H1 (cell line): Measurements from ENCODE around the gene KMT5C. TPM values are rescaled to one million over a fixed set of nuclear protein-coding genes. Genes with fewer than 3 reads are reported as not detected.
A peak's percentile ranks its signal among the peaks of the same experiment; 100 is the strongest.

Experiments
- CTCF ChIA-PET: fragments of 300-600 bp; sonication (Branson Sonifier 250); formaldehyde crosslinking; loops from one replicate; lab custom pipeline; 2021; ENCODE audit not compliant: partially characterized antibody; lab: Charles Lee
- POLR2A ChIA-PET: fragments of 300-600 bp; sonication (Branson Sonifier 250); formaldehyde crosslinking; loops from one replicate; lab custom pipeline; 2021; ENCODE audit warnings: inconsistent platforms; ENCODE audit not compliant: partially characterized antibody; lab: Charles Lee
- DNase-seq, 2 experiments: peaks; one replicate each; pipeline versions ENCODE4 v3.0.0 to v3.0.0-alpha.2; 2010 to 2022; ENCODE audit warnings: low spot score in 2 of 2, low read depth in 1 of 2, mixed read lengths in 1 of 2
- FAIRE-seq: peaks from 2 replicates; lab custom pipeline; 2011; peaks lifted over from hg19 to GRCh38; lab: Jason Lieb, UNC
- H2AFZ ChIP-seq: 2 replicates; pipeline ENCODE4 v1.8.1; 2012; ENCODE audit warnings: low read length, inconsistent platforms
- H2AK5ac ChIP-seq: 2 replicates; pipeline ENCODE4 v1.6.1; 2013; ENCODE audit warnings: low read depth, low read length
- H2BK120ac ChIP-seq: replicated peaks from 2 replicates; pipeline ENCODE3; 2013; ENCODE audit warnings: low read depth, low read length, inconsistent platforms
- H2BK12ac ChIP-seq: 2 replicates; pipeline ENCODE4 v1.6.1; 2013; ENCODE audit warnings: low read depth, low read length
- H2BK15ac ChIP-seq: 2 replicates; pipeline ENCODE4 v1.6.1; 2013; ENCODE audit warnings: low read length
- H2BK20ac ChIP-seq: 2 replicates; pipeline ENCODE4 v1.6.1; 2013; ENCODE audit warnings: low read length
- H2BK5ac ChIP-seq: 2 replicates; pipeline ENCODE4 v1.6.1; 2013; ENCODE audit warnings: low read depth, low read length
- H3K14ac ChIP-seq: 2 replicates; pipeline ENCODE4 v1.6.1; 2013; ENCODE audit warnings: inconsistent platforms; ENCODE audit not compliant: insufficient read length
- H3K18ac ChIP-seq: 2 replicates; pipeline ENCODE4 v1.6.1; 2013; ENCODE audit warnings: low read length; ENCODE audit errors: extremely low read depth
- H3K23ac ChIP-seq: 2 replicates; pipeline ENCODE4 v1.6.1; 2013; ENCODE audit warnings: inconsistent platforms; ENCODE audit not compliant: insufficient read length
- H3K23me2 ChIP-seq: 2 replicates; pipeline ENCODE4 v1.6.1; 2013; ENCODE audit warnings: low read depth, low read length
- H3K27ac ChIP-seq: 2 replicates; pipeline ENCODE4 v1.6.1; 2011; ENCODE audit warnings: low read depth, low read length, inconsistent platforms
- H3K27me3 ChIP-seq, 4 experiments: replicated peaks in 1 of 4; 1 replicate in 1 of 4; 2 replicates in 3 of 4; pipeline versions ENCODE4 v1.6.1 to v1.8.1; 2011 to 2013; ENCODE audit warnings: low read length in 3 of 4, mild to moderate bottlenecking in 3 of 4, inconsistent platforms in 2 of 4, mixed read lengths in 2 of 4, moderate library complexity in 1 of 4; ENCODE audit not compliant: control insufficient read depth in 3 of 4, insufficient read depth in 3 of 4; ENCODE audit errors: extremely low read depth in 1 of 4
- H3K36me3 ChIP-seq, 4 experiments: 2 replicates each; pipeline versions ENCODE4 v1.6.1 to v1.8.1; 2011 to 2013; ENCODE audit warnings: mild to moderate bottlenecking in 4 of 4, low read length in 3 of 4, moderate library complexity in 2 of 4, control low read depth in 1 of 4, inconsistent platforms in 1 of 4; ENCODE audit not compliant: insufficient read depth in 4 of 4, control insufficient read depth in 2 of 4
- H3K4ac ChIP-seq: replicated peaks from 2 replicates; pipeline ENCODE3; 2013; ENCODE audit warnings: low read length, low read depth, mixed read lengths, inconsistent platforms; ENCODE audit not compliant: insufficient read length
- H3K4me1 ChIP-seq, 4 experiments: replicated peaks in 1 of 4; 1 replicate in 1 of 4; 2 replicates in 3 of 4; pipeline versions ENCODE4 v1.6.1 to v1.8.1; 2011 to 2013; ENCODE audit warnings: low read length in 3 of 4, inconsistent platforms in 2 of 4, mixed read lengths in 1 of 4; ENCODE audit not compliant: insufficient read depth in 4 of 4, control insufficient read depth in 3 of 4
- H3K4me2 ChIP-seq, 2 experiments: 2 replicates each; pipeline versions ENCODE4 v1.6.1 to v1.8.1; 2011 to 2013; ENCODE audit warnings: low read depth in 2 of 2, low read length in 2 of 2, control low read depth in 1 of 2, inconsistent platforms in 1 of 2, mild to moderate bottlenecking in 1 of 2; ENCODE audit not compliant: insufficient read depth in 1 of 2
- H3K4me3 ChIP-seq, 4 experiments: fragments of 200-600, 300-600 bp in 1 of 4; sonication (generic), shearing (Covaris generic), sonication (Bioruptor Twin) in 1 of 4; 2 replicates each; pipeline versions ENCODE4 v1.5.1 to v1.8.1; 2011 to 2016; ENCODE audit warnings: low read length in 4 of 4, low read depth in 3 of 4, control low read depth in 2 of 4, inconsistent platforms in 2 of 4, mild to moderate bottlenecking in 2 of 4, mixed read lengths in 1 of 4, moderate library complexity in 1 of 4; ENCODE audit not compliant: insufficient read depth in 2 of 4; ENCODE audit errors: extremely low read depth in 1 of 4
- H3K56ac ChIP-seq: replicated peaks from 2 replicates; pipeline ENCODE3; 2013; ENCODE audit warnings: low read depth, mild to moderate bottlenecking, mixed read lengths, low read length, inconsistent platforms; ENCODE audit not compliant: insufficient read length
- H3K79me1 ChIP-seq: 2 replicates; pipeline ENCODE4 v1.6.1; 2013; ENCODE audit warnings: low read depth, low read length, control low read depth
- H3K79me2 ChIP-seq, 2 experiments: 2 replicates each; pipeline versions ENCODE4 v1.6.1 to v1.8.1; 2012 to 2013; ENCODE audit warnings: low read length in 2 of 2, mild to moderate bottlenecking in 2 of 2, inconsistent platforms in 1 of 2; ENCODE audit not compliant: insufficient read depth in 2 of 2, control insufficient read depth in 1 of 2
- H3K9ac ChIP-seq, 4 experiments: replicated peaks in 1 of 4; 1 replicate in 1 of 4; 2 replicates in 3 of 4; pipeline versions ENCODE4 v1.6.1 to v1.8.1; 2011 to 2013; ENCODE audit warnings: low read depth in 3 of 4, low read length in 3 of 4, control low read depth in 2 of 4, mild to moderate bottlenecking in 2 of 4, moderate library complexity in 2 of 4, inconsistent platforms in 1 of 4; ENCODE audit errors: extremely low read depth in 1 of 4
- H3K9me3 ChIP-seq, 2 experiments: 2 replicates each; pipeline versions ENCODE4 v1.6.1 to v1.8.1; 2012 to 2013; ENCODE audit warnings: mild to moderate bottlenecking in 2 of 2, moderate library complexity in 2 of 2, control low read depth in 1 of 2, inconsistent platforms in 1 of 2, low read depth in 1 of 2, low read length in 1 of 2, mixed read lengths in 1 of 2; ENCODE audit not compliant: insufficient read depth in 2 of 2
- H4K20me1 ChIP-seq, 2 experiments: replicated peaks in 1 of 2; 2 replicates each; pipeline versions ENCODE3 to v1.8.1; 2011 to 2013; ENCODE audit warnings: inconsistent platforms in 2 of 2, low read length in 2 of 2, mild to moderate bottlenecking in 1 of 2; ENCODE audit not compliant: insufficient read depth in 2 of 2, control insufficient read depth in 1 of 2
- H4K5ac ChIP-seq: 2 replicates; pipeline ENCODE4 v1.6.1; 2013; ENCODE audit warnings: low read length, low read depth, mixed read lengths, inconsistent platforms; ENCODE audit not compliant: insufficient read length
- H4K8ac ChIP-seq: 2 replicates; pipeline ENCODE4 v1.8.0; 2013; ENCODE audit warnings: mild to moderate bottlenecking, moderate library complexity, low read length, inconsistent platforms; ENCODE audit not compliant: insufficient read depth; ENCODE audit errors: extremely low read depth
- H4K91ac ChIP-seq: replicated peaks from 2 replicates; pipeline ENCODE3; 2013; ENCODE audit warnings: low read length, mixed read lengths, inconsistent platforms; ENCODE audit not compliant: insufficient read length
- ASH2L ChIP-seq: fragments of 200-600, 300-600 bp; sonication (generic); IDR thresholded peaks from one replicate; pipeline ENCODE4 v1.7.1; 2017; ENCODE audit warnings: low read length
- GTF2F1 ChIP-seq: IDR thresholded peaks from 2 replicates; pipeline ENCODE4 v1.6.1; 2012; ENCODE audit warnings: low read depth, low read length, improper control_type of control experiment, borderline replicate concordance
- KDM4A ChIP-seq: IDR thresholded peaks from one replicate; pipeline ENCODE4 v1.7.1; 2012; ENCODE audit warnings: low read depth, mild to moderate bottlenecking, moderate library complexity, low read length, inconsistent platforms; ENCODE audit not compliant: severe bottlenecking
- PHF8 ChIP-seq: fragments of 200-600 bp; sonication (generic); conservative IDR thresholded peaks from 2 replicates; pipeline ENCODE4 v1.7.1; 2012; ENCODE audit warnings: low read depth, mild to moderate bottlenecking, inconsistent platforms, low read length, moderate library complexity
- POLR2AphosphoS5 ChIP-seq: IDR thresholded peaks from 2 replicates; pipeline ENCODE4 v1.6.1; 2011; ENCODE audit warnings: low read depth, low read length
- RAD21 ChIP-seq, 2 experiments: IDR thresholded peaks in 1 of 2; conservative IDR thresholded peaks in 1 of 2; 2 replicates each; pipeline ENCODE4 v1.6.1; 2011; ENCODE audit warnings: low read depth in 2 of 2, low read length in 2 of 2, improper control_type of control experiment in 1 of 2, inconsistent platforms in 1 of 2, mild to moderate bottlenecking in 1 of 2, moderate library complexity in 1 of 2
- SIN3A ChIP-seq, 2 experiments: IDR thresholded peaks in 1 of 2; conservative IDR thresholded peaks in 1 of 2; 2 replicates each; pipeline ENCODE4 v1.6.1; 2011 to 2012; ENCODE audit warnings: low read length in 2 of 2, improper control_type of control experiment in 1 of 2, low read depth in 1 of 2, mild to moderate bottlenecking in 1 of 2
- TBP ChIP-seq: IDR thresholded peaks from 2 replicates; pipeline ENCODE4 v1.6.1; 2011; ENCODE audit warnings: low read depth, low read length, improper control_type of control experiment
- WGBS, 2 experiments: shearing (Covaris generic) in 1 of 2; methylation state at CpG; one replicate each; pipeline versions ENCODE4 v1.1.6 to v1.1.7; 2013 to 2015; ENCODE audit warnings: low lambda C conversion rate in 2 of 2, mixed read lengths in 2 of 2, inconsistent platforms in 1 of 2, low coverage in 1 of 2, missing lambda C conversion rate in 1 of 2; ENCODE audit not compliant: insufficient replicate concordance in 2 of 2, insufficient coverage in 1 of 2, insufficient read length in 1 of 2; ENCODE audit errors: extremely low coverage in 1 of 2, missing lambda C conversion rate in 1 of 2; 5-methylcytosine and 5-hydroxymethylcytosine counted together
- polyA plus RNA-seq, 7 experiments: library from polyadenylated mRNA; depleted of rRNA in 3 of 7; stranded (reverse) in 5 of 7; unstranded in 2 of 7; fragments of >200 nt in 5 of 7; fragments of 200-250 nt in 2 of 7; gene quantifications; 1 replicate in 5 of 7; 2 replicates in 1 of 7; 4 replicates in 1 of 7; pipeline versions ENCODE4 v1.2.1 to v1.2.3, GENCODE V29; 2011 to 2013; ENCODE audit warnings: missing spikeins in 2 of 7, mixed read lengths in 2 of 7
- total RNA-seq: library from RNA; stranded (reverse); fragmentation: NEBNext Ultra II Directional; extraction: Animal tissue kit (Norgen Biotek cat#: 25700); gene quantifications from 2 replicates; pipeline ENCODE4 v1.2.1, GENCODE V29; 2021
- TF ChIP-seq, protein P1 (sequence below): IDR thresholded peaks from 2 replicates; pipeline ENCODE4 v1.6.1; 2011; ENCODE audit warnings: low read depth, mild to moderate bottlenecking, low read length; ENCODE audit not compliant: insufficient read depth

KMT5C gene
- total and polyA plus RNA-seq, 2 of the 8 experiments (the other 6 are each of a cell fraction or from before 2014, with no cell fraction given), result 24.9 to 31.5 TPM

DNA sequence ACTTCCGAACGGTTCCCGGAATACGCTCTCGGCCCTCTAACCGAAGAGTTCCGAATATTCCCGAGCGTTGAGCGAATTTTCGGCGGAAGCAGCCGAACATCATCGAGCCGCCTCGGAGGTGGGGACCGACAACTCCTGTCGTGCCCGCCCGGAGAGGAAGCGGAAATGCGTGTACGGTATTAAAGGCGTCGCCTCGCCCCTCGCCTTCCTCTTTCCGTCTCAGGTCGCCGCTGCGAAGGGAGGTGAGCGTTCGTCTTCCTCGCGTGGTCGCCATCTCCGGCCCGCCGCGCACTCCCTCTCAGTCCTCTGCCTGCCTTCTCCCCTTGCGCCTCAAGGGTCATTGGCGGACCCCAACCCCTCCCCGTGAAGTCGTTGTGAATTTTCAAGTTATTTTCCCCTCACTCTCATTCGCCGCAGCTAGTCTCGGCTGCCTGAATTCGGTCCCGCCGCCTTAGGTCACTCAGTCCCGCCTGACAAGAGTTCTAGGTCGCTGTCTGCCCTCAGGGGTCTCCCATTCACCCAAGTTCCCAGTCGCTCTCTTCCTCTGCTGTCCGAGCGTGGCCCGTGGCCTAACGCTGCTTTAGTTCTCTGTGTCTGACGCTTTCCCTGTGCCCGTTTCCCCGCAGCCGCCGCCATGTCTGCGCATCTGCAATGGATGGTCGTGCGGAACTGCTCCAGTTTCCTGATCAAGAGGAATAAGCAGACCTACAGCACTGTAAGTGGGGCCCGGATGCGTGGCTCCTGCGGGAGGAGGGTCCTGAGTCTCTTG lies 46.2 kb downstream of the KMT5C start, which contains the start of gene RPL28:
TSS of gene RPL28 (plus strand) at position 209 of the 769 bp plus-strand sequence. CDS start at position 635, 426 bp downstream.
- peaks cover 0 to 6% (median 3%) of the 10 kb centered on the region in 4 experiments; a peak in 3 of 7 replicates for H3K27me3 ChIP-seq
- TF ChIP-seq SIN3A (conservative IDR thresholded peaks at IDR 0.05 in 1 of 2, IDR thresholded peaks at IDR 0.05 in 1 of 2; ENCODE audit: low read depth in 1 of 2, low read length in 2 of 2) (peak in 1 of 2 experiments; percentile 85; a peak in 2 of 4 replicates), PHF8 (peak; percentile 85), TBP (peak; percentile 98), POLR2AphosphoS5 (peak; percentile 100), GTF2F1 (peak; percentile 89), RAD21 (IDR thresholded peaks at IDR 0.05 in 1 of 2, conservative IDR thresholded peaks at IDR 0.05 in 1 of 2; ENCODE audit: low read depth in 2 of 2, low read length in 2 of 2) (no peak), ASH2L (peak; percentile 23), KDM4A (peak; percentile 37)
- TF ChIP-seq, protein P1, sequence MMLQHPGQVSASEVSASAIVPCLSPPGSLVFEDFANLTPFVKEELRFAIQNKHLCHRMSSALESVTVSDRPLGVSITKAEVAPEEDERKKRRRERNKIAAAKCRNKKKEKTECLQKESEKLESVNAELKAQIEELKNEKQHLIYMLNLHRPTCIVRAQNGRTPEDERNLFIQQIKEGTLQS, result no peak

More for the DNA sequence above, 46.2 kb downstream of the KMT5C start, which contains the start of gene RPL28:
- H3K4me3 ChIP-seq, result peak within 1 kb of the TSS; percentile 89 to 97 (median 94)
- H3K36me3 ChIP-seq, result peaks cover 23 to 35% (median 26%) of the 10 kb centered on the region in 4 experiments
- peak within 1 kb of the TSS; percentile 83 for H3K56ac ChIP-seq
- H3K23me2 ChIP-seq, result peaks cover 31% of the 10 kb centered on the region
- H3K4ac ChIP-seq, result peak within 1 kb of the TSS; percentile 40
- 1% methylated on average over 62 of the region's 68 CpGs; no CpG with 5 or more reads in 1 of the 2 experiments for WGBS, 2 experiments
- peaks cover 0 to 47% (median 38%) of the 10 kb centered on the region in 4 experiments; a peak in 6 of 7 replicates for H3K4me1 ChIP-seq
- H2BK20ac ChIP-seq, result 0 out of 2 replicates have a peak within 1 kb of the TSS, but pooled peaks have one; percentile 61
- H3K23ac ChIP-seq, result no peak within 1 kb of the TSS
- DNase-seq (peak; percentile 95 to 99), FAIRE-seq (peak; percentile 50)
- no peaks in the 10 kb centered on the region for H3K9me3 ChIP-seq
- CTCF ChIA-PET, result interaction anchor here (0.9 to 6.1 kb wide), 3 partner anchors 16 to 82 kb away, joined by 3 to 39 read pairs (median 4); no protein-coding TSS in a partner anchor
- H3K4me2 ChIP-seq, result peak within 1 kb of the TSS; percentile 87 to 95
- H3K14ac ChIP-seq, result no peak within 1 kb of the TSS
- H4K20me1 ChIP-seq, result peaks cover 25 to 46% of the 10 kb centered on the region in 2 experiments
- peak within 1 kb of the TSS; percentile 96; the same call in 1 of the 2 replicates for H2BK15ac ChIP-seq
- peak within 1 kb of the TSS; percentile 91 for H4K5ac ChIP-seq
- H2BK120ac ChIP-seq, result no peak within 1 kb of the TSS
- H3K27ac ChIP-seq, result peak within 1 kb of the TSS; percentile 86
- H2BK12ac ChIP-seq, result peak within 1 kb of the TSS; percentile 84
- H3K9ac ChIP-seq, result peak within 1 kb of the TSS; percentile 65 to 93 (median 82)
- peak within 1 kb of the TSS; percentile 88 for H2AK5ac ChIP-seq
- peaks cover 33% of the 10 kb centered on the region for H3K79me1 ChIP-seq
- H3K18ac ChIP-seq, result peak within 1 kb of the TSS; percentile 99
- POLR2A ChIA-PET, result interaction anchor here (0.7 to 26.7 kb wide), 14 partner anchors 9 to 131 kb away, joined by 3 to 874 read pairs (median 4); partner anchors contain the start of genes IL11, KMT5C, TMEM190 and UBE2S
- peaks cover 17 to 27% of the 10 kb centered on the region in 2 experiments; a peak in 3 of 4 replicates for H3K79me2 ChIP-seq
- H2AFZ ChIP-seq, result peak within 1 kb of the TSS; percentile 98
- H4K91ac ChIP-seq, result peak within 1 kb of the TSS; percentile 71
- peak within 1 kb of the TSS; percentile 90 for H2BK5ac ChIP-seq
- peak within 1 kb of the TSS; percentile 19; the same call in 1 of the 2 replicates for H4K8ac ChIP-seq
